A549 (cell line): Measurements from ENCODE around the gene PNISR. TPM values are rescaled to one million over a fixed set of nuclear protein-coding genes. Genes with fewer than 3 reads are reported as not detected.

Experiments used
- ATAC-seq, 2 experiments: fragments of 200-7000 bp in 1 of 2; fragments of >200 bp in 1 of 2; cut with Nextera tagmentation in 1 of 2; cut with Tn5 transposase in 1 of 2; 3 replicates each; pipeline versions ENCODE4 v1.8.0 to v1.9.1; 2018 to 2020; ENCODE audit warnings: mild to moderate bottlenecking in 1 of 2, moderate library complexity in 1 of 2
- CTCF ChIA-PET: fragments of 300-600 bp; sonication (Branson Sonifier 250); formaldehyde crosslinking; extraction: SDS; loops from one replicate; lab custom pipeline; 2021; ENCODE audit warnings: antibody characterized with exemption, inconsistent platforms; lab: Yijun Ruan, JAX
- POLR2A ChIA-PET: fragments of 350-600 bp; formaldehyde crosslinking; extraction: SDS; loops from one replicate; lab custom pipeline; 2021; ENCODE audit warnings: antibody characterized with exemption, inconsistent platforms; lab: Yijun Ruan, JAX
- DNase-seq, 2 experiments: peaks; one replicate each; pipeline versions ENCODE4 v3.0.0 to v3.0.0-alpha.2; 2011 to 2016; ENCODE audit warnings: low read depth in 1 of 2, low spot score in 1 of 2
- FAIRE-seq: peaks from 2 replicates; lab custom pipeline; 2011; peaks lifted over from hg19 to GRCh38; lab: Jason Lieb, UNC
- H3K27ac ChIP-seq, 2 experiments: fragments of >200 bp; sonication (Bioruptor Twin); formaldehyde crosslinking; 3 replicates each; pipeline ENCODE4 v1.5.1; 2016 to 2017
- H3K4me1 ChIP-seq: fragments of >200 bp; sonication (Bioruptor Twin); formaldehyde crosslinking; 3 replicates; pipeline ENCODE4 v1.6.1; 2016
- H3K4me2 ChIP-seq: fragments of >200 bp; sonication (Bioruptor Twin); formaldehyde crosslinking; 3 replicates; pipeline ENCODE4 v1.6.1; 2016
- H3K4me3 ChIP-seq: fragments of >200 bp; sonication (Bioruptor Twin); formaldehyde crosslinking; 3 replicates; pipeline ENCODE4 v1.5.1; 2016
- H3K9me3 ChIP-seq: fragments of >200 bp; sonication (Bioruptor Twin); formaldehyde crosslinking; 3 replicates; pipeline ENCODE4 v1.6.1; 2016
- BCL3 ChIP-seq: fragments of >200 bp; sonication (Bioruptor Twin); formaldehyde crosslinking; IDR thresholded peaks from 3 replicates; pipeline ENCODE4 v1.6.1; 2016
- BHLHE40 ChIP-seq: IDR thresholded peaks from 2 replicates; pipeline ENCODE4 v1.6.1; 2012; ENCODE audit warnings: low read depth, low read length, inconsistent platforms
- CBX8 ChIP-seq: fragments of 200-600 bp; sonication (generic); IDR thresholded peaks from 2 replicates; pipeline ENCODE4 v1.6.1; 2016
- CEBPB ChIP-seq, 2 experiments: fragments of >200 bp in 1 of 2; sonication (Bioruptor Twin) in 1 of 2; formaldehyde crosslinking in 1 of 2; IDR thresholded peaks; 2 replicates each; pipeline ENCODE4 v1.6.1; 2012 to 2016
- CHD2 ChIP-seq: fragments of 150-350 bp; IDR thresholded peaks from 2 replicates; pipeline ENCODE4 v1.6.1; 2014; ENCODE audit warnings: low read length; ENCODE audit not compliant: partially characterized antibody
- CHD4 ChIP-seq: fragments of 200-600 bp; sonication (generic); IDR thresholded peaks from 2 replicates; pipeline ENCODE4 v1.6.1; 2016; ENCODE audit warnings: antibody characterized with exemption, mild to moderate bottlenecking, borderline replicate concordance
- EHF ChIP-seq: fragments of 250-450 bp; sonication (Bioruptor Pico); IDR thresholded peaks from 2 replicates; pipeline ENCODE4 v1.5.0; 2020; ENCODE audit warnings: mild to moderate bottlenecking
- EHMT2 ChIP-seq: fragments of 200-600 bp; sonication (generic); IDR thresholded peaks from 2 replicates; pipeline ENCODE4 v1.6.1; 2016; ENCODE audit warnings: antibody characterized with exemption, low read depth, mild to moderate bottlenecking, moderate library complexity
- ELK1 ChIP-seq: fragments of 150-350 bp; IDR thresholded peaks from 2 replicates; pipeline ENCODE4 v1.6.1; 2014; ENCODE audit warnings: low read depth, mild to moderate bottlenecking, low read length
- EP300 ChIP-seq, 2 experiments: fragments of >200 bp; sonication (Bioruptor Twin); formaldehyde crosslinking; IDR thresholded peaks; 2 replicates in 1 of 2; 3 replicates in 1 of 2; pipeline ENCODE4 v1.6.1; 2016 to 2017
- ESRRA ChIP-seq: fragments of 150-350 bp; IDR thresholded peaks from 2 replicates; pipeline ENCODE4 v1.6.1; 2014; ENCODE audit warnings: mild to moderate bottlenecking, low read length, borderline replicate concordance
- GATA3 ChIP-seq: IDR thresholded peaks from 2 replicates; pipeline ENCODE4 v1.6.1; 2012; ENCODE audit warnings: borderline replicate concordance
- HDAC2 ChIP-seq: fragments of 200-600 bp; sonication (generic); IDR thresholded peaks from 2 replicates; pipeline ENCODE4 v1.6.1; 2016
- HOXB13 ChIP-seq: fragments of 250-450 bp; sonication (Bioruptor Pico); IDR thresholded peaks from 2 replicates; pipeline ENCODE4 v1.5.0; 2020; ENCODE audit warnings: low read depth, mild to moderate bottlenecking, moderate library complexity
- HOXB5 ChIP-seq: fragments of 250-450 bp; sonication (Bioruptor Pico); IDR thresholded peaks from 2 replicates; pipeline ENCODE4 v1.5.0; 2020; ENCODE audit warnings: mild to moderate bottlenecking, moderate library complexity
- KDM1A ChIP-seq: fragments of 200-600 bp; sonication (generic); IDR thresholded peaks from 2 replicates; pipeline ENCODE4 v1.6.1; 2016; ENCODE audit warnings: low read depth, mild to moderate bottlenecking
- KDM5A ChIP-seq: fragments of 200-600 bp; sonication (generic); IDR thresholded peaks from 2 replicates; pipeline ENCODE4 v1.6.1; 2016; ENCODE audit warnings: antibody characterized with exemption, mild to moderate bottlenecking
- NR3C1 ChIP-seq: fragments of >200 bp; sonication (Bioruptor Twin); formaldehyde crosslinking; IDR thresholded peaks from 3 replicates; pipeline ENCODE4 v1.6.1; 2017
- PHF8 ChIP-seq: fragments of 200-600 bp; sonication (generic); IDR thresholded peaks from 2 replicates; pipeline ENCODE4 v1.6.1; 2016; ENCODE audit warnings: low read depth, mild to moderate bottlenecking, antibody characterized with exemption, moderate library complexity, borderline replicate concordance
- POLR2A ChIP-seq: IDR thresholded peaks from 2 replicates; pipeline ENCODE4 v1.6.1; 2012; ENCODE audit warnings: mild to moderate bottlenecking, low read length
- POLR2AphosphoS2 ChIP-seq: conservative IDR thresholded peaks from 2 replicates; pipeline ENCODE4 v1.6.1; 2012; ENCODE audit warnings: low read length, improper control_type of control experiment, inconsistent platforms
- RAD21 ChIP-seq, 2 experiments: fragments of >200 bp in 1 of 2; sonication (Bioruptor Twin) in 1 of 2; formaldehyde crosslinking in 1 of 2; IDR thresholded peaks in 1 of 2; conservative IDR thresholded peaks in 1 of 2; 2 replicates in 1 of 2; 3 replicates in 1 of 2; pipeline ENCODE4 v1.6.1; 2012 to 2018; ENCODE audit warnings: inconsistent platforms in 1 of 2
- RARB ChIP-seq: fragments of 250-450 bp; sonication (Bioruptor Pico); IDR thresholded peaks from 2 replicates; pipeline ENCODE4 v1.8.0; 2021; ENCODE audit warnings: mild to moderate bottlenecking, moderate library complexity
- REST ChIP-seq: fragments of 200-600 bp; sonication (generic); IDR thresholded peaks from 2 replicates; pipeline ENCODE4 v1.6.1; 2016; ENCODE audit warnings: antibody characterized with exemption, mild to moderate bottlenecking, moderate library complexity
- RFX5 ChIP-seq: fragments of 450-650 bp; IDR thresholded peaks from 2 replicates; pipeline ENCODE4 v1.7.1; 2014; ENCODE audit warnings: antibody characterized with exemption, mild to moderate bottlenecking, moderate library complexity
- TP53 ChIP-seq: fragments of 250-450 bp; sonication (Bioruptor Pico); IDR thresholded peaks from 2 replicates; pipeline ENCODE4 v1.5.0; 2021; ENCODE audit warnings: mild to moderate bottlenecking, moderate library complexity
- ZSCAN20 ChIP-seq: fragments of 250-450 bp; sonication (Bioruptor Pico); IDR thresholded peaks from 2 replicates; pipeline ENCODE4 v1.8.0; 2022; ENCODE audit warnings: mild to moderate bottlenecking, moderate library complexity
- WGBS: methylation state at CpG from one replicate; pipeline ENCODE4 v1.1.6; 2017; ENCODE audit errors: missing lambda C conversion rate; 5-methylcytosine and 5-hydroxymethylcytosine counted together
- polyA plus RNA-seq, 4 experiments: library from polyadenylated mRNA; depleted of rRNA in 3 of 4; stranded (reverse); fragments of >200 nt; fragmentation: RNase III in 1 of 4; extraction: RNeasy Plus Mini Kit Qiagen cat#74134 plus additional on column Dnase treatment in 1 of 4; gene quantifications; 2 replicates in 3 of 4; 3 replicates in 1 of 4; pipeline ENCODE4 v1.2.3, GENCODE V29; 2011 to 2017

Gene PNISR
- polyA plus RNA-seq, 2 of the 4 experiments (the other 2 are of a cell fraction), result 51.5 to 53.7 TPM

GRCh38 chr6:99424022-99424421, 1.1 kb downstream of the PNISR start:
- Histone ChIP-seq H3K9me3 (no peaks in the 10 kb centered on the region), H3K4me2 (peak overlapping the region; percentile 98), H3K4me3 (peak overlapping the region; percentile 99), H3K4me1 (peaks cover 23% of the 10 kb centered on the region; the same call in 2 of the 3 replicates), H3K27ac (peak overlapping the region in 1 of 2 experiments; percentile 99; a peak in 4 of 6 replicates)
- no peak for FAIRE-seq
- ChIA-PET CTCF (interaction anchor here (0.6 to 0.7 kb wide), 2 partner anchors 23 to 89 kb away, joined by 3 to 4 read pairs; no protein-coding TSS in a partner anchor), POLR2A (interaction anchor here (0.6 to 1.9 kb wide), 2 partner anchors 91 to 144 kb away, joined by 3 to 9 read pairs; partner anchors contain the start of genes CCNC and USP45)
- 20% methylated on average over 5 of the region's 5 CpGs for WGBS
- no peak for ATAC-seq
- TF ChIP-seq TP53 (CRISPR knock-in tag) (no peak), ZSCAN20 (CRISPR knock-in tag) (no peak), ELK1 (no peak), HOXB13 (CRISPR knock-in tag) (no peak), CHD2 (no peak), CHD4 (no peak), HOXB5 (no peak), RARB (CRISPR knock-in tag) (no peak), BCL3 (no peak), KDM5A (no peak), REST (no peak), NR3C1 (no peak), HDAC2 (no peak), EHF (no peak), EP300 (IDR thresholded peaks at IDR 0.05) (no peak), PHF8 (no peak), POLR2A (no peak), EHMT2 (no peak), CEBPB (IDR thresholded peaks at IDR 0.05) (no peak), BHLHE40 (no peak)
- DNase-seq, result no peak

- ChIA-PET CTCF (no interaction called here), POLR2A (no interaction called here)
- Histone ChIP-seq H3K27ac (no peak overlapping the region), H3K4me1 (peaks cover 23% of the 10 kb centered on the region; the same call in 2 of the 3 replicates), H3K9me3 (no peaks in the 10 kb centered on the region), H3K4me2 (peak overlapping the region; percentile 98; the same call in 2 of the 3 replicates), H3K4me3 (no peak overlapping the region)
- ATAC-seq, result no peak
- TF ChIP-seq POLR2AphosphoS2 (no peak), GATA3 (no peak), REST (no peak), TP53 (CRISPR knock-in tag) (no peak), KDM1A (no peak), RAD21 (conservative IDR thresholded peaks at IDR 0.05 in 1 of 2, IDR thresholded peaks at IDR 0.05 in 1 of 2) (no peak), RFX5 (no peak), ESRRA (no peak), ELK1 (no peak), NR3C1 (no peak), EHMT2 (no peak), CBX8 (no peak)
- 92% methylated on average over 6 of the region's 6 CpGs for WGBS
- DNase-seq, result no peak
- no peak for FAIRE-seq
Measured at GRCh38 chr6:99422912-99423311, 2.2 kb downstream of the PNISR start.
